Measurements from ENCODE around the gene ZNF664.

Gene ZNF664

GRCh38 chr12:124044809-124045321, 71.8 kb downstream of the ZNF664 start:
- peak overlapping the region; percentile 21; the same call in 1 of the 2 replicates for H3K27ac ChIP-seq
- peak; percentile 20 for DNase-seq (ENCODE audit: low spot score)
- ChIA-PET CTCF (no interaction called here), POLR2A (ENCODE audit: low non-redundant PET) (interaction anchor here (0.7 kb wide), 1 partner anchor 812 kb away, joined by 3 read pairs; the partner anchor contains the start of gene MTRFR)
- no peak for TF ChIP-seq CTCF (conservative IDR thresholded peaks at IDR 0.05; ENCODE audit: low read depth)

- no peak for DNase-seq (ENCODE audit: low spot score)
- ChIA-PET CTCF (no interaction called here), POLR2A (ENCODE audit: low non-redundant PET) (interaction anchor here (0.6 kb wide), 1 partner anchor 94 kb away, joined by 3 read pairs; no protein-coding TSS in a partner anchor)
- no peak for TF ChIP-seq CTCF (conservative IDR thresholded peaks at IDR 0.05; ENCODE audit: low read depth)
- no peak overlapping the region for H3K27ac ChIP-seq
Measured at GRCh38 chr12:124045671-124046455, 72.8 kb downstream of the ZNF664 start.

GRCh38 chr12:124046456-124046740, 73.4 kb downstream of the ZNF664 start:
- no peak for TF ChIP-seq CTCF (conservative IDR thresholded peaks at IDR 0.05; ENCODE audit: low read depth)
- no peak overlapping the region for H3K27ac ChIP-seq
- peak; percentile 37 for DNase-seq (ENCODE audit: low spot score)
- CTCF ChIA-PET, result interaction anchor here (0.7 kb wide), 1 partner anchor 439 kb away, joined by 5 read pairs; no protein-coding TSS in a partner anchor
- POLR2A ChIA-PET (ENCODE audit: low non-redundant PET), result no interaction called here

GRCh38 chr12:124047045-124047566, 74.1 kb downstream of the ZNF664 start:
- no peak for TF ChIP-seq CTCF (conservative IDR thresholded peaks at IDR 0.05; ENCODE audit: low read depth)
- ChIA-PET POLR2A (ENCODE audit: low non-redundant PET) (no interaction called here), CTCF (interaction anchor here (0.7 kb wide), 1 partner anchor 438 kb away, joined by 5 read pairs; no protein-coding TSS in a partner anchor)
- DNase-seq (ENCODE audit: low spot score), result no peak
- H3K27ac ChIP-seq, result no peak overlapping the region

GRCh38 chr12:124049451-124050094, 76.6 kb downstream of the ZNF664 start:
- DNase-seq (ENCODE audit: low spot score), result no peak
- no peak overlapping the region for H3K27ac ChIP-seq
- ChIA-PET CTCF (interaction anchor here (1.1 kb wide), 1 partner anchor 271 kb away, joined by 3 read pairs; no protein-coding TSS in a partner anchor), POLR2A (ENCODE audit: low non-redundant PET) (no interaction called here)
- no peak for TF ChIP-seq CTCF (conservative IDR thresholded peaks at IDR 0.05; ENCODE audit: low read depth)

- ChIA-PET CTCF (interaction anchor here (0.6 to 1.1 kb wide), 4 partner anchors 161 to 267 kb away, joined by 3 to 4 read pairs (median 3); no protein-coding TSS in a partner anchor), POLR2A (ENCODE audit: low non-redundant PET) (no interaction called here)
- no peak for TF ChIP-seq CTCF (conservative IDR thresholded peaks at IDR 0.05; ENCODE audit: low read depth)
- H3K27ac ChIP-seq, result no peak overlapping the region
- no peak for DNase-seq (ENCODE audit: low spot score)
Measured at GRCh38 chr12:124053851-124054250, 80.8 kb downstream of the ZNF664 start.

All from RWPE1 (cell line).